Gastrocnemius medialis (tissue), 4 donors: ENCODE results near the gene KLF11. TPM values are rescaled to one million over a fixed set of nuclear protein-coding genes. Genes with fewer than 3 reads are reported as not detected.
A peak's percentile ranks its signal among the peaks of the same experiment; 100 is the strongest.

Experiments used
- ATAC-seq, 2 donors: fragments of 150-250 bp; one replicate each; pipeline ENCODE4 v1.9.1; 2016
- DNase-seq, 2 donors: peaks; one replicate each; pipeline ENCODE4 v3.0.0-alpha.2; 2019
- H3K27ac ChIP-seq, 4 donors: fragments of 200-600 bp; sonication (generic); 1 replicate in 1 of 4; 2 replicates in 3 of 4; pipeline ENCODE4 v1.5.1; 2016 to 2018; ENCODE audit warnings: mild to moderate bottlenecking in 2 of 4, moderate library complexity in 1 of 4
- H3K27me3 ChIP-seq, 3 donors: fragments of 200-600 bp; sonication (generic) in 2 of 3; 1 replicate in 1 of 3; 2 replicates in 2 of 3; pipeline versions ENCODE4 v1.5.1 to v1.6.0; 2016 to 2019; ENCODE audit warnings: mild to moderate bottlenecking in 1 of 3, moderate library complexity in 1 of 3
- H3K36me3 ChIP-seq, 2 donors: fragments of 200-600 bp; sonication (generic) in 1 of 2; one replicate each; pipeline ENCODE4 v1.5.1; 2017 to 2018
- H3K4me1 ChIP-seq, 2 donors: fragments of 200-600 bp; sonication (generic) in 1 of 2; one replicate each; pipeline ENCODE4 v1.5.1; 2016 to 2017; ENCODE audit warnings: mild to moderate bottlenecking in 2 of 2
- H3K4me3 ChIP-seq, 4 donors: fragments of 200-600 bp; sonication (generic) in 3 of 4; 1 replicate in 1 of 4; 2 replicates in 3 of 4; pipeline ENCODE4 v1.5.1; 2016 to 2019; ENCODE audit warnings: mild to moderate bottlenecking in 2 of 4
- H3K9me3 ChIP-seq, 3 donors: fragments of 200-600 bp; sonication (generic) in 2 of 3; 1 replicate in 1 of 3; 2 replicates in 2 of 3; pipeline ENCODE4 v1.5.1; 2016 to 2019
- CTCF ChIP-seq, 5 experiments: fragments of 450-650 bp in 3 of 5; fragments of 200-600 bp in 2 of 5; sonication (generic) in 2 of 5; IDR thresholded peaks in 4 of 5; conservative IDR thresholded peaks in 1 of 5; 1 replicate in 4 of 5; 2 replicates in 1 of 5; pipeline ENCODE4 v1.5.1; 2016 to 2019; ENCODE audit warnings: antibody characterized with exemption in 5 of 5, mild to moderate bottlenecking in 3 of 5, moderate library complexity in 3 of 5
- POLR2A ChIP-seq, 2 donors: fragments of 450-650 bp; IDR thresholded peaks; one replicate each; pipeline ENCODE4 v1.6.1; 2017; ENCODE audit warnings: antibody characterized with exemption in 2 of 2, mild to moderate bottlenecking in 2 of 2, moderate library complexity in 2 of 2
- in situ Hi-C, 4 donors: fragments of 200-750 bp; cut with MboI; loops; one replicate each; pipeline versions ENCODE4 v1.15.0 to v1.8.0; 2017; ENCODE audit warnings: low sequenced_read_pairs in 4 of 4
- intact Hi-C: fragments of 100-400 bp; cut with DNase I; formaldehyde crosslinking; loops from one replicate; pipeline ENCODE4 v1.15.1; 2023; ENCODE audit warnings: low total_unique reads
- total RNA-seq, 4 donors: library from RNA; depleted of rRNA; stranded (reverse); fragments of >200 nt; gene quantifications; one replicate each; pipeline versions ENCODE4 v1.1.0 to v1.2.3, GENCODE V29; 2016

KLF11 gene
- total RNA-seq, 4 donors from 2014 or later = 7.6 to 18.3 (median 12.9) TPM

DNA sequence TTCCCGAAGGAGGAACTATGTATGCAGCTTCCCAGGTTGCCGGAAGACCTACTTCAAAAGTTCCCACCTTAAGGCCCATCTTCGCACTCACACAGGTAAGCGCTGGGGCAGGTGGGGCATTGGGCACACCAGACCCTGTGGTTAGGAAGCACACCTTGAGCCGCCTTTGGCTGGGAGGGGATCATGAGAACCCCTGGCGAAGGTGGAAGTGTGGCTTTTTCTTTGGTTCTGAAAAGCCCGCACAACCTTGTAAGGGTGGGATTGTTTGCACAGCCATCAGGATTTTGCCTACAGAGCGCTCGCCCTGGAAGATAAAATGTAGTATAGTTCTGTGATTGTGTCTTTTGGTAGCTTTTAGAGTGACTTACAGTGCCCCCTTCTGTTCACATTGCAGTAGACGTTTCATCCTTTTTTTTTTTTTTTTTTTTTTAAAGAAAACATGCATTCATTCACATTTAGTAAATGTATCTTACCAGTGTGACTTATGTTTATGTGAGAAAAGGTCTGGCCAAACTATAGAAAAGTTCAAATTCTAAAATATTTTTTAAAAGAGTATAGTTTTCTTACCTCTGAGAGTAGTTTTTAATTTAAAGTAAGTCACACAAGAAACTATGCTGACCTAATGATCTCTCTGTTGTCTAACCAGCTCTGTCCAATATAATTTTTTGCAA, 5.3 kb downstream of the KLF11 start:
- DNase-seq (no peak), ATAC-seq (no peak)
- Histone ChIP-seq H3K27me3 (no peaks in the 10 kb centered on the region), H3K9me3 (no peaks in the 10 kb centered on the region), H3K36me3 (peaks cover 0 to 46% of the 10 kb centered on the region in 2 donors), H3K27ac (peak overlapping the region in 3 of 4 donors; percentile 0 to 95 (median 23)), H3K4me3 (no peak overlapping the region), H3K4me1 (peaks cover 20 to 41% of the 10 kb centered on the region in 2 donors)
- in situ Hi-C loops = loop anchor here (5.0 to 25.0 kb wide), 5 partner anchors 61 to 411 kb away; partner anchors contain the start of gene YWHAQ (in 1 of the 4)
- intact Hi-C loops = loop anchor here (1.0 to 10.0 kb wide), 5 partner anchors 12 to 1546 kb away; partner anchors contain the start of genes CPSF3 and ITGB1BP1
- TF ChIP-seq POLR2A (IDR thresholded peaks at IDR 0.05) (no peak), CTCF (IDR thresholded peaks at IDR 0.05 in 4 of 5, conservative IDR thresholded peaks at IDR 0.05 in 1 of 5) (peak; percentile 45 to 68 (median 55))

DNA sequence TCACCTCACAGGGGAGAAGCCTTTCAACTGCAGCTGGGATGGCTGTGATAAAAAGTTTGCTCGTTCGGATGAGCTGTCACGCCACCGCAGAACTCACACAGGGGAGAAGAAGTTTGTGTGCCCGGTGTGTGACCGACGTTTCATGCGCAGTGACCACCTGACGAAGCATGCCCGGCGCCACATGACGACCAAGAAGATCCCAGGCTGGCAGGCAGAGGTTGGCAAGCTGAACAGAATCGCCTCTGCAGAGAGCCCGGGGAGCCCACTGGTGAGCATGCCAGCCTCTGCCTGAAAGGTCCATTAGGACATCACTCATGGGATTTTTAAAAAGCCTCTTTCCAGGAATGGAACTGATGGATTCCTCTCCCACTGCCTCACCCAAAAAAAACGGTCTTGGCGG, 8.9 kb downstream of the KLF11 start:
- no peak overlapping the region for H3K4me3 ChIP-seq
- intact Hi-C loops = no loop called here
- no peaks in the 10 kb centered on the region for H3K9me3 ChIP-seq
- H3K4me1 ChIP-seq = peaks cover 22 to 30% of the 10 kb centered on the region in 2 donors
- in situ Hi-C loops = loop anchor here in 1 of 4 donors (25.0 kb wide), 1 partner anchor 215 kb away; the partner anchor contains the start of gene TAF1B
- ATAC-seq (no peak), DNase-seq (no peak)
- H3K27me3 ChIP-seq = no peaks in the 10 kb centered on the region
- TF ChIP-seq CTCF (IDR thresholded peaks at IDR 0.05 in 4 of 5, conservative IDR thresholded peaks at IDR 0.05 in 1 of 5) (no peak), POLR2A (IDR thresholded peaks at IDR 0.05) (no peak)
- peaks cover 0 to 42% of the 10 kb centered on the region in 2 donors for H3K36me3 ChIP-seq
- peak overlapping the region in 1 of 4 donors; percentile 11 for H3K27ac ChIP-seq

GRCh38 chr2:10053351-10053750, 10.0 kb downstream of the KLF11 start:
- no peak for DNase-seq
- no peak for ATAC-seq
- Histone ChIP-seq H3K4me1 (peaks cover 26 to 32% of the 10 kb centered on the region in 2 donors), H3K27ac (peak overlapping the region in 1 of 4 donors; percentile 21), H3K36me3 (peaks cover 0 to 30% of the 10 kb centered on the region in 2 donors), H3K9me3 (no peaks in the 10 kb centered on the region), H3K27me3 (no peaks in the 10 kb centered on the region), H3K4me3 (no peak overlapping the region)
- TF ChIP-seq CTCF (IDR thresholded peaks at IDR 0.05 in 4 of 5, conservative IDR thresholded peaks at IDR 0.05 in 1 of 5) (no peak), POLR2A (IDR thresholded peaks at IDR 0.05) (no peak)
- in situ Hi-C loops (loop anchor here in 1 of 4 donors (25.0 kb wide), 1 partner anchor 216 kb away; the partner anchor contains the start of gene TAF1B), intact Hi-C loops (no loop called here)

DNA sequence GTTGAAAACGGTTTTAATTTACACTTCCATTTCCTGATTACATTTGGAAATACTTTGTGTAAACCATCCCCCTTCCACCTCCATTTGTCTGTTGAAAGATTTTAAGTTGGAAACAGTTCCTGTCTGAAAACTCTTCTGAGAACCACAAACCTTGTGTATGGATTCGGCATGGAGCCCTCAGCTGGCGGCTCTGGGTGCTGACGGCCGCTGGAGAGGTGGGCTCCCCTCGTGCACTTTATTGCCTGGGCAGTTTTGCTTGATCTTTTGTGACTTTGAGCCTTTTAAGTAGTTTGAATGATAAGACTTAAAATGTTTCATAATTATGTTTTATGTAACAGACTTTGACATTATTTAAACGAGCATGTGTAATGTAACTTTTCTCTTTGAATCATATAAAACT, 11.1 kb downstream of the KLF11 start:
- intact Hi-C loops = no loop called here

More for the DNA sequence above, 11.1 kb downstream of the KLF11 start:
- no peak for DNase-seq
- Histone ChIP-seq H3K36me3 (peaks cover 0 to 28% of the 10 kb centered on the region in 2 donors), H3K9me3 (no peaks in the 10 kb centered on the region), H3K27ac (no peak overlapping the region), H3K4me1 (peaks cover 23 to 26% of the 10 kb centered on the region in 2 donors), H3K27me3 (no peaks in the 10 kb centered on the region), H3K4me3 (no peak overlapping the region)
- in situ Hi-C loops = loop anchor here in 1 of 4 donors (25.0 kb wide), 1 partner anchor 217 kb away; the partner anchor contains the start of gene TAF1B
- no peak for TF ChIP-seq CTCF (IDR thresholded peaks at IDR 0.05 in 4 of 5, conservative IDR thresholded peaks at IDR 0.05 in 1 of 5)
- TF ChIP-seq POLR2A (IDR thresholded peaks at IDR 0.05) = no peak
- no peak for ATAC-seq
